Erythroblast (primary cell): ENCODE data around the gene RB1.

ENCODE experiments used
- DNase-seq, 2 experiments: peaks; one replicate each; lab custom pipeline; 2025; lab: John Stamatoyannopoulos, UW
- GATA1 ChIP-seq: IDR thresholded peaks from 2 replicates; pipeline ENCODE4 v1.6.1; 2011; ENCODE audit warnings: low read depth, mild to moderate bottlenecking, control low read depth, low read length, moderate library complexity
- POLR2A ChIP-seq: IDR thresholded peaks from 2 replicates; pipeline ENCODE4 v1.6.1; 2011; ENCODE audit warnings: mild to moderate bottlenecking, low read length

RB1 gene

DNA sequence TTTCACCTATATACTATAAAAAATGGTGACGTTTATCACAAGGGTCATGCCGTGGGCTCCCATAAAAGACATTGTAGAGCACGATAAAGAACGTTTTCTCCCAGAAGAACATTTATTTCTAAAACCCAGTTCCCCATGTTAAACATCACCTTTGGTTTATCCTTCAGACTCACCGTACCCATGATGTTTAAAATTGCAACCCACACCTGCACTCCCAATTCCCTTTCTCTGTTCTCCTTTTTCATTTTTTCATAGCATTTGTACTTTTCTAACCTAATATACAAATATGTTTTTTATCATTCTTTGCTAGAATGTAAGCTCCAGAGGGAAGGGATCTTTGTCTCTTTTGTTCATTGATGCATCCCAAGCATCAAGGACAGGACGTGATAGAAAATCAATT, 227.3 kb downstream of the RB1 start:
- no peak for DNase-seq
- TF ChIP-seq GATA1, result no peak
- no peak for TF ChIP-seq POLR2A
